Measurements from ENCODE around the gene RND1.

Gene RND1

DNA sequence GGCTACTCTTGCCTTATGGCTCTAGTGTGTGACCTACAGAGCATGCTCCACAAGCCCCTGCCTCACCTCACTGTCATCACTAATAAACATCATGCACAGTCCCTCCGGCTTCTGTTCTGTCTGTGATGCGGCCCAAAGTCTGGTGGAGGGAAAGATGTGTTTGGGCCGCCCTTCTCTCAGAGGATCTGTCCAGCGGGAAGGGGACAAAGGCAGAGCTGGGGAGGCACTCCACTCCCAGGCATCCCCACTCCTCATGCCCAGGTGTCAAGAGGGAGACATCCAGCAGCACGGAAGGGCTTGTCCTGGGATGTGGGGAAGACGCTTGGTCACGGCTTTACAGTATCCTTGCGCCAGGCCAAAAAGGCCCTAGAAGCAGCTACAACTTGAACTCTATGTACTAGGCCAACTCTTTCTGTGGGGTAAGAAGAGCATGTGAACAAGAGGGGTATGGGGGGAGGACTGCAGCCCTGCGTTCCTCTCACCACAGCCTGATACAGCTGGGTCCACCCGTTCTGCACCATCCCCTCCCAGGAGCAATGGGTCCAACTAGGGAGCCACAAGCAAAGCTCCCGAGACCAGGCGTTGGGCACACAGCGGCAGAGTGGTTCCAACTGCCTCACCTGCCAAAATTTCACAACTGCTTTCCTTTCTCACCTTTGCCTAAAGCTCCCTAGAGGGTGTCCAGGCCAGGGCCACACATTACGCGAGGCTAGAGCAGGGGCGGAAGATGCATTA, 36.7 kb downstream of the RND1 start:
- FAIRE-seq (no peak), DNase-seq (ENCODE audit: extremely low spot score, insufficient read length, low read depth) (no peak)

DNA sequence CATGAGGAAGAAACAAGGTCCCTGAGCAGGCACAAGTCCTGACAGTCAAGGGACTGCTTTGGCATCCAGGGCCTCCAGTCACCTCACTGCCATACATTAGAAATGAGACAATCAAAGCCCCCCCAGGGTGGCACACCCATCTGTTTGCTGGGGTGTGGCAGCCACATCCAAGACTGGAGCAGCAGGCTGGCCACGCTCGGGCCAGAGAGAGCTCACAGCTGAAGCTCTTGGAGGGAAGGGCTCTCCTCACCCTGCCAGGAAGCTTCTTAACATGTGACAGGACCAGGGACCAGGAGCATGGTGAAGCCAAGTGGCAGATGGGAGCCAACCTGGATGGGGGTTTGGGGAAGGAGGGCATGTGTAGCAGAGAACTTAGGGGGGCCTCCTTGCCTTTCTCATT, 37.4 kb downstream of the RND1 start:
- FAIRE-seq = no peak
- DNase-seq (ENCODE audit: extremely low spot score, insufficient read length, low read depth) = no peak

DNA sequence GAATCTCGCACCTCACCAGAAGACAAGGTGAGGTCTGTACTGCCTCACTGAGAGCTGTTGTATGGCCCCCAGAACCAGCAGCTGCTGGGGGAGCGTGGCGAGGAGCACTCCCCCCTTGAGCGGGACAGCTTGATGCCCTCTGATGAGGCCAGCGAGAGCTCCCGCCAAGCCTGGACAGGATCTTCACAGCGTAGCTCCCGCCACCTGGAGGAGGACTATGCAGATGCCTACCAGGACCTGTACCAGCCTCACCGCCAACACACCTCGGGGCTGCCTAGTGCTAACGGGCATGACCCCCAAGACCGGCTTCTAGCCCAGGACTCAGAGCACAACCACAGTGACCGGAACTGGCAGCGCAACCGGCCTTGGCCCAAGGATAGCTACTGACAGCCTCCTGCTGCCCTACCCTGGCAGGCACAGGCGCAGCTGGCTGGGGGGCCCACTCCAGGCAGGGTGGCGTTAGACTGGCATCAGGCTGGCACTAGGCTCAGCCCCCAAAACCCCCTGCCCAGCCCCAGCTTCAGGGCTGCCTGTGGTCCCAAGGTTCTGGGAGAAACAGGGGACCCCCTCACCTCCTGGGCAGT, 38.1 kb downstream of the RND1 start:
- FAIRE-seq (no peak), DNase-seq (ENCODE audit: extremely low spot score, insufficient read length, low read depth) (no peak)

DNA sequence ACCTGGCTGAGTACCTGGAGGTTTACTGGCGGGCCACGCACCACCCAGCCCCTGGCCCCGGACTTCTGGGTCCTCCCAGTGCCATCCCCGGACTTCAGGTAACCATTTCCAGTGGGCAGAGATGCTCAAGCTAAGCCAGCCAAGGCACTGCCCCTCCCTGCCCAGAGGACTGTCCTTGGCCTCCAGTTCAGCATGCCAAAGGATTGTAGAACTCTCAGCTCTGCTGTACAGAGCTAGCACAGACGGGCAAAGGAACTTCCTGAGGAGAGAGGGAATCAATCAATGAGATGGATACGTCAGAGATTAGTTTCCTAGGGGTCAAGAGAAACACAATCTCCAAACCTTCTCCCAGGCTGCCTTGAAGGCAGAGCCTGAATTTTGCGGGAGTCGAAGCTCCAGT, 38.6 kb downstream of the RND1 start:
- DNase-seq (ENCODE audit: extremely low spot score, insufficient read length, low read depth) (no peak), FAIRE-seq (no peak)

DNA sequence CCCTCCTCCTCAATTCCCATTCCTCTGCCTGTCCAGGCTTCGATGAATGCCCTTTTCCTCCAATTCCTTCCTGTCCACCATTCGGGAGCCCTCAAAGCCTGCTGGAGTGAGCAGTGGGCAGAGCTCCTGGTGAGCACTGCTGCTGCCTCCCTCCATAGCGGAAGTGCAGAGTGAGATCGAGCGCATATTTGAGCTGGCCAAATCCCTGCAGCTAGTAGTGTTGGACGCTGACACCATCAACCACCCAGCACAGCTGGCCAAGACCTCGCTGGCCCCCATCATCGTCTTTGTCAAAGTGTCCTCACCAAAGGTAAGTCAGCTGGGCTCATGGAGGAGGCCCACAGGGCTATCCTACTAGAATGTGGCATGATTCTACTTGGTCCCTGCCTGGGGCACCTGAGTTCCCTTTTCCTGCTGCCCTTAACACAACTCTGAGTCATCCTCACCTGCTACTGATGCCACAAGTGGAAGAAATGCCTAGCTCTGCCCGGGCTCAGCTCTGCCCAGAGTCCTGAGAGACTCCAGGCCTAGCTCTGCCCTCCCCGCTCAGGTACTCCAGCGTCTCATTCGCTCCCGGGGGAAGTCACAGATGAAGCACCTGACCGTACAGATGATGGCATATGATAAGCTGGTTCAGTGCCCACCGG, 39.3 kb downstream of the RND1 start:
- FAIRE-seq (no peak), DNase-seq (ENCODE audit: extremely low spot score, insufficient read length, low read depth) (no peak)

DNA sequence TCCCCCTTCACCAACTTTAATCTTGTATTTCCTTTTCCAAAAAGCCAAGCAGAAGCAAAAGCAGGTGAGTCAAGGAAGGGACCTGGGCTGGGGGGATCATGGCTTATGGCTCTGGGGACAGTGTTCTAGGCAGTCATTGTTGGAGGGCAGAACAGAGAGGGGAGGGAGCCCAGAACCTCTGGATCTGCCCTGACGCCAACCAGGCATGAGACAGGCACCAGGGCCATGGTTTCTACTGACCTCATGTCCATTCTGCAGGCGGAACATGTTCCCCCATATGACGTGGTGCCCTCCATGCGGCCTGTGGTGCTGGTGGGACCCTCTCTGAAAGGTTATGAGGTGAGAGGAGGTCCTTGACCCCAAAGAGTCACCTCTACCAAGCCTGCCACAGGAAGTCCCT, 40.8 kb downstream of the RND1 start:
- DNase-seq (ENCODE audit: extremely low spot score, insufficient read length, low read depth) (no peak), FAIRE-seq (no peak)

DNA sequence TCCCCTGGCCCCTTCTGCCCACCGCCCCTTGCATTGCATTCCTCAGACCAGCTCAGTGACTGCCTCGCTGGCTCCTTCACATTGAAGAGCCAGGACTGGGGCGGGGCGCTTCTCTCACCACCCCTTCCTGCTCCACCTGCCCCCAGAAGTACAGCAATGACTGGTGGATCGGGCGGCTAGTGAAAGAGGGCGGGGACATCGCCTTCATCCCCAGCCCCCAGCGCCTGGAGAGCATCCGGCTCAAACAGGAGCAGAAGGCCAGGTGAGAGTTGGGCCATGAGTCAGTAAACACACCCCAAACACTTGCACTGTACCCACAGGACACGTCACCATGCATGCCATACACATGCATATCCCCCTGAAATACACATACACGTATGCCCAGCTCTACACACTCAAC, 41.6 kb downstream of the RND1 start:
- DNase-seq (ENCODE audit: extremely low spot score, insufficient read length, low read depth) (no peak), FAIRE-seq (no peak)

DNA sequence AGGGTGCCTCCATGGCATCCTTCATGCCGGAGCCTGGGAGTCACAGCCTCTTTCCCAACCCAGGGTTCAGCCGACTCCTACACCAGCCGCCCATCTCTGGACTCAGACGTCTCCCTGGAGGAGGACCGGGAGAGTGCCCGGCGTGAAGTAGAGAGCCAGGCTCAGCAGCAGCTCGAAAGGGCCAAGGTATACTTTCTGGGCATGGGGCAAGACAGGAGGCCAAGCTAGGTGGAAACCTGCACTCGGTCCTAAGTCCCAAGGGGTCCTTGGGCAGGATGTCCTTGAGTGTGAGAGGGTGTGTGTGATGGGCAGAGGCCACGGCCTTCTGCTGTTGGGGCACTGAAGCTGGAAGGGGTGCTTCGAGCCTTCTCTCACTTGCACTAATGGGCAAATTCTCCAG, 42.4 kb downstream of the RND1 start:
- DNase-seq (ENCODE audit: extremely low spot score, insufficient read length, low read depth) = no peak
- no peak for FAIRE-seq

DNA sequence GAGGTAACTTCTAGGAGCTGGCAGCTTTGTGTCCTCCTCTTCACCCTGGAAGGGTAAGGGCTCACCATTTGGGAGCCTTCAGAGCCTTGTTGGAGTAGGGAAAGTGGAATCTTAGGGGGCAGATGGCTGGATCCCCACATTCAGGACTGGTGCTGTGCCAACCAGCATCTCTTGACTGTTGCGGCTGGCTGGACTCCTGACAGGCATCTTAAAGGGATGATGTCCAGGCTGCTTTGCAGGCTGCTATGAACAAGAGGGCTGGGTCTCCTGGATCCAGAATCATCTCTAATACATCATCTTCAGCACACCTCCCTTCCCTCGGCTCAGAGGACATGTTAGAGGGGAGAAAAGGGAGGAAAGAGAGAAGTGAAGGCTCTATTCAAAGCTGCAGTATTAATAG, 43.0 kb downstream of the RND1 start:
- FAIRE-seq (no peak), DNase-seq (ENCODE audit: extremely low spot score, insufficient read length, low read depth) (no peak)

DNA sequence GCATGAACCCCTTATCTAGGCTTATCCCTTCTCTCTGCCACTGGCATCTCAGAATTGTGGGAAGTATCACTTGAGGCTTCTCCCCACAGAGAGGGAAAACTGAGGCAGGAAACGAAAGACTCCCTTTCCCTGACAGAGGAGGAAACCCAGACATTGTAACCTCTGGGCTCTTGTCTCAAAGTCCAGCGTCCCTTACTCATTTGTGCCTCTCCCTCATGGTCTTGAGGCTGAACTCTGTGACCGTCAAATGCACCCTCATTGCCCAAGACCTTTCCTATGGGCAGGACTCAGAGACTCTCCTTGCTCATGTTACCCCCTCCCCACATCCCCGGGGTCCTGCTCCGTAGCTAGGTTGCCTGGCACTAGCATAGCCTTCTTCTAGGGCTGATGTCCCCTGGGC, 43.5 kb downstream of the RND1 start:
- no peak for DNase-seq (ENCODE audit: extremely low spot score, insufficient read length, low read depth)
- no peak for FAIRE-seq

DNA sequence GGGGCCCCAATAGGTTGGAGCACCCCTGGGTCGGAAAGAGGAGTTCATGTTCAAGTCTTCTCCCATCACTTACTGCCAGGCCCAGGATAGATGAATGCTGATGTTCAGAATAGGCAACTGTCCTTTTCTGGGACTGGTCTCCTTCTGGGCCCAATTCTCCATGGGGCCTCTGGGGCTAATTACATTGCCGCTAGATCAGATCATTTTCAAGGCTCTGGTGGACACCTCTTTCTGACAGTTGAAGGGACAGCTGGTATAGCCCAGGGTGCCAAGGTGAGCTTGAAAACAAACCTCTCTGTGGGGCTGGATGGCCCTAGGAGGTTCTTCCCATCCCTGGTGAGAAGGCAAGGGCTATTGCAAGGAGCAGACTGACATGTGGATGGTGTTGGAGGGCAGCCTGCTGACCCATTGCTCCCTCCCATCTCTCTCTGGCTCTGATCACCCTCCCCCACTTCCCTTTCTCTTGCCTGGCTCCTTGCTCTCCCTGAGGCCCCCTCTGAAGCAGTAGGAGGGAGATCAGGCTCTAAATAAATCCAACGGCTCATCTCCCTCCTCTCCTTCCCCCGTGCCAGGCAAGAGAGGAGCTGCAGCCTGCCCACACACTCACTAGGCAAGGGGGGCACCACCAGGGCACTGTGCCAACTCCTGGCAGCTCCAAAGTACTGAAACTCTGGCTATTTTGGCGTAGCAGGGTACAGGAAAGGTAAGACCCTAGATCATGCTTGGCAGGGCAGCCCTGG, 45.5 kb downstream of the RND1 start:
- DNase-seq (ENCODE audit: extremely low spot score, insufficient read length, low read depth) (no peak), FAIRE-seq (no peak)

DNA sequence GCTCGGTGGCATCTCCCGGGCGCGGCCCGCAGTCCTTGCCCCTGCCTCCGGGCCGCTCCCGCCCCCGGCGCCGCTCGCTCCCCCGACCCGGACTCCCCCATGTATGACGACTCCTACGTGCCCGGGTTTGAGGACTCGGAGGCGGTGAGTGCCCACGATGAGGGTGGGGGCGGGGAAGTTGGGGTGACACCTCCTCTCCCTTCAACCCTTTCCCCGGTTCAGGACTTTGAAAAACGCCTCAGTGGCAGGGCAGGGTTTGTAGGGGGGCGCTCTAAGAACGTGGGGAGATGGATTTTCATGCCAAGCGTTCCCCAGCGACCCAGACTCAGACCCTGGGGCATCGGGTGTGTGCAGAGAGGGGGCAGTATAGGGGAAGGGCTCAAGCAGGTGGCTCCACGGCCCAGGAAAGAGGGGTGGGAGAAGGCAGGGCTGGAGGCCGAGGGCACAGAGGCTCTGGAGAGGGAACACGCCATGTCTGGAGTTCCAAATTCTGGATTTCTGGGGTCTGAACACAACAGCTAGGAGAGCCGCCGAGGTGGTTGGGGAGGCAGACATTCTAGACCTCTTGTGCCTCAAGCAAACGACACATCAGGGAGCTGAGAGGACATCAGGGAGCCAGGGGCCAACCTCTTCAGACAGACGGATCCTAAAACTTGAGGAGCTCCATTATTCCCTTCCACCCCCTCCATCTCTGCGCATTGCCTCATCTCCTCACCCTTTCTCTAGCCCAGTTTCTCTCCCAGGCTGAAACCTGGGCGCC, 46.7 kb downstream of the RND1 start:
- peak; percentile 39 for FAIRE-seq
- no peak for DNase-seq (ENCODE audit: extremely low spot score, insufficient read length, low read depth)

DNA sequence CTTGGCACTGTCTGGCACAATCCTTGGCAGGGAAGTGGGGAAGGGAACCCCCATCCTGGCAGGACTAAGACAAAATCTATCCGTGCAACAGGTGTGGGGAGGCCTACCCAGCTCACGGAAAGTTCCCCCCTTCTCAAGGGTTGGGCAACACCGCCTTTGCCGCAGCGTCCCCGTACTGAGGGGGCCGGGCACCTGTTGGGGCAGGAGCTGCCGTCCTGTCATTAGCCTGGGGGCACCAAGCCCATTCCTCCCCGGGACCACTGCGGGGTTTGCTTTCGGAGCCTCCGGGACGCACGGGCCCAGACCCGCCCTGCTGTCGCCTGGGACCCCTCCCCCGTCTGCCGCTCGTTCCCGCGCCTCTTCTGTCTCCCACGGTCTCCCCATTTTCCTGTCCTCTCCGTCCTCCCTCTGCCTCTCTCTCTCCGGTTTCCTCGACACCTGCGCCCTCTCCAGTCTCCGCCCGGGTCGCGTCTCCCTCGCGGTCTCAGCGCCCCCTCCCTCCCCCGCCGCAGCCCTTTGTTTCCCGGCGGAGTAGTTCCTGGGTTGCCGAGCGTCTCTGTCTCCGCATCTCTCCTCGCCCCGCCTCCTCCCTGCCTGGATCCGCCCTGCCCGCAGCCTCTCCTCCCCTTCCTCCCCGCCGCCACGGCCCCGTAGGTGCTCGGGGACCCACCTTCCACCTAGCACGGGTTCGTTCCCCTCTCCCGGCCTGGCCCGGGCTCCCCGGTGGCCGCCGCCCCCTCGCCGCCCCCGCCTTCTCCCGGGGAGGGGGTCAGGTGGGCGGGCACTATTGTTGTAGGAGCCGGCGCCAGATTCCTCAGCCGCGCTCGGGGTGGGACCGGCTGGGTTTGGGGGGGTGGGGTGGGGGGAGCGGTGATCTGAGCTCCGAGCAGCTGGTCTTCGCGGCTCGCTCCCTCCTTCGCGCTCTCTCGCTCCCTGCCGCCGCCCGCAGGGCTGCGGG, 47.5 kb downstream of the RND1 start, which contains the start of gene CACNB3:
TSS of gene CACNB3 (plus strand) at position 624 of the 958 bp plus-strand sequence. CDS start 434 bp downstream, outside the sequence.
- FAIRE-seq = peak; percentile 73
- DNase-seq (ENCODE audit: extremely low spot score, insufficient read length, low read depth) = no peak

DNA sequence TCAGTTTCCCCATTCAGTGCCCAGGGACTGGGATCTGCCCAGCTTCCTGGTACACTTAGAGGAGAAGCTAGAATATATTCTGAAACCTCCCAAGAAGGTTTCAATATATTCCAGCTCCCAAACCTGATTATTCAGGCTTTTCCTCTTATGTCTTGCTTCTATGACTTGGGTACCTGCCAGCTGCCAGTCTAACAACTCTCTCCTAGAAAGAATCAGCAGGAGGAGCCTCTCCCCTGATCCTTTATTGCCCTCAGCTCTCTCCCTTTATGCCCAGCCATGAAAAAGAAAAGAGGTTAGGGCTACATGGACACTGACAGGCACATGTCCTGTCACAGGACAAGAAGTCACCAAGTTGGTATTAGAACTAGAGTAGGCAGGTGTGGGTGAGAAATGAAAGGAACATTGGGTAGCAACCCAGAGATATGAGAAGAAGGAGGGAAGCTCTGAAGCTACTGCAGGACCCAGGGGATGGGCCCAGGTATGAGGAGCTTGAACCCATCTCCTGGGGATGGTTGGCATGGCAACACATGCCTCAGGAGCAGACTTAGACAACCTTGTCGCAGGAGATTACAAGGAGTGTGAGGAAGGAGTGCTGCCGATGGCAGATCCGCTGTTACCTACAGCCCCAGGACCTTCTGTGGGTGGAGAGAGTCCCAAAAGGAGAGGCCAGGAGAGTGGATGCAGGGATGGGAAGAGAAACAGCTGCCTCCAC, 49.4 kb downstream of the RND1 start:
- DNase-seq (ENCODE audit: extremely low spot score, insufficient read length, low read depth) = no peak
- FAIRE-seq = no peak

DNA sequence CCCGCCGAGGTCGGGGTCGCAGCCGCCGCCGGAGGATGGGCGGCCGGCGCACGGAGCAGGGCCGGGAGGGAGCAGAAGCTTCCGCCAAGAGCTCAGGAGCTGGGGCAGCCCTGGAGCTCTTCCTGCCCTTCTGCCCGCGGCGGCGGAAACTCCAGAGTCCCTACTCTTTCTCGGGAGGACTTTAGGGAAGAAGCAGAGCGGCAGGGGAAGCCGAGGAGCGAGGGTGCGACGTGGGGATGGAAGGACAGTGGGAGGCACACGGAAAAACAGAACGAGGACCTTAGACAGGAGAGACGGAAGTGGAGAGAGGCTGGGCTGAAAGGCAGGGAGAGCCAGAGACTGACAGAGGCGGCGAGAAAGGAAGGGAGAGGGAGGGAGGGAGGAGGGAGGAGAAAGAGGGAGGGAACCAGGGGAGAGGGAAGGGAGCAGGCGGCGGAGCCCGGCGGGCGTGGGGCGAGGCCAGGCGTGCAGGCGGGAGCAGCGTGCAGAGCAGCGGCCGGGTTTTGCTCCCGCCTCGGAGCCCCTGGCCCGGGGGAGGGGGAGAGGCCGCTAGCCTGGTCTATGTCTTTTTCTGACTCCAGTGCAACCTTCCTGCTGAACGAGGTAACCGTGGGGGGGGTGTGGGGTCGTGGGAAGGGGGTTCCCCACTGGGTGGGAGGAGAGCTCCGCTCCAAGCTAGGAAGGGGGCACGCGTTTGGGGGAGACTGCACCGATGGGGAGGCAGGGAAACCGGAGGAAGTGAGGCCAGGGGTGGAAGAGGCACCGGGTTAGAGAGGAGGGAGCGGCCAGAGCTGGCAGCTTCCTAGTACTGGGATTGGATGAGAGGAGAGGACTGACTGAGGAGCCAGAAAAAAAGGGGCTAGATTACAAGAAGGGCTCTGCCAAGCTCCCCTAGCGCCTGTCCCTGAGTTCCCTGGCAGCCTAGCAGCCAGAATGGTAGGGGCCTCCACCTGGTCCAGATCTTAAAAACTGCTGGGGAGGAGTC, 50.3 kb downstream of the RND1 start:
- FAIRE-seq (peak; percentile 88), DNase-seq (ENCODE audit: extremely low spot score, insufficient read length, low read depth) (no peak)

DNA sequence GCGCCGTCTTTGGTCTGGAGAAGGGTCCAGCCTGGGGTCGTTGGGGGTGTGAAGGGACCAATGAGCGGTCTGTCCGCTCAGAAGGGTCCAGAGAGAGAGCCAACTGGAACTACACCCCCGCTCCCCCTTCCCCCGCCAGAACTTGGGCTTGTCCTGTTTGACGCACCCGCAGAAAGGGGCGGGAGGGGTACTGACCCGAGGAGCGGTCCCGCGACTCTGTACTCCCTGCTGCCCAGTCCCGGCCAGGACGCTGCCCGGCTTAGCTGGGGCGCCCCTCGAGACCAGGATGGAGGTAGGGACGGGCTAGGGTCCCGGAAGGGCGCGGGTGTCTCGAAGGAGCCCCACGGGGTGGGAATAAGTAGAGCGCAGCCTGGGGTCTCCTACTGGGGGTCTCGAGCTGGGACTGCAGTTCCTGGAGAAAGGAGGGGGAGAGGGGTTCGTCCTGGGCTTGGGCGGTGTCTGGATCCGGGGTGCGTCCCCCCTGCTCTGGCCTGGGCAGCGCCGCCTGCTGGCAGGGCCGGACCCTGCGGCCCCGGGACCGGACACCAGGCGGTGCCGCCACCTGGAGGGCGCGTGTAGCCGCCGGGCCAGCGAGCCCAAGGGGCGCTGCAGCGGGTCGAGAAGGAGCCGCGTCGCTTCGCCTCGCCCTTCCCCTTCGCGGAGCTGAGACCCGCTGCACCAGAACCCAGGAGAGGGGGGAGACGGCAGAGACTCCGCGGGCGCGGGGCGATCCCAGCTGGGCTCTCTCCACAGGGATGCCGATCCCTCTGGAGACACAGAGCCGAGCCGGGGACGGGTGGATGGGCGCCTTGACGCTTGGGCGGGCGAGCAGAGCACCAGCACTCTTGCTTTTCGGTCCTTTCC, 51.2 kb downstream of the RND1 start:
- DNase-seq (ENCODE audit: extremely low spot score, insufficient read length, low read depth) (peak; percentile 90), FAIRE-seq (peak; percentile 85)
